HepG2 (cell line): Measurements from ENCODE around the gene FXYD6. TPM values are rescaled to one million over a fixed set of nuclear protein-coding genes. Genes with fewer than 3 reads are reported as not detected.

ENCODE experiments used
- ATAC-seq: fragments of 200-7000 bp; cut with Tn5 transposase; 3 replicates; pipeline ENCODE4 v1.9.1; 2020; ENCODE audit warnings: mild to moderate bottlenecking, moderate library complexity
- BruUV-seq: library from RNA; stranded (reverse); fragments of 400-500 nt; replicated peaks from 2 replicates; lab custom pipeline; 2021; lab: Mats Ljungman, UMichigan
- CTCF ChIA-PET: fragments of 300-600 bp; formaldehyde crosslinking; extraction: SDS; loops from one replicate; lab custom pipeline; 2021; ENCODE audit warnings: low total read pairs, inconsistent platforms, low intra/inter-chr PET ratio; lab: Yijun Ruan, JAX
- POLR2A ChIA-PET: fragments of 350-600 bp; sonication (Branson Sonifier 250); formaldehyde crosslinking; loops from one replicate; lab custom pipeline; 2020; ENCODE audit warnings: antibody characterized with exemption, inconsistent platforms; lab: Yijun Ruan, JAX
- DNase-seq: peaks from one replicate; pipeline ENCODE4 v3.0.0-alpha.2; 2015; ENCODE audit warnings: low spot score
- FAIRE-seq: peaks from 3 replicates; lab custom pipeline; 2011; peaks lifted over from hg19 to GRCh38; lab: Jason Lieb, UNC
- H2AFZ ChIP-seq: one replicate; pipeline ENCODE4 v1.6.1; 2011; ENCODE audit warnings: low read length, inconsistent platforms
- H3K27ac ChIP-seq: fragments of 300-600 bp; 3 replicates; pipeline ENCODE4 v1.8.0; 2011; ENCODE audit warnings: mixed run types, mild to moderate bottlenecking, mixed read lengths, low read length, inconsistent platforms; ENCODE audit not compliant: insufficient read depth; ENCODE audit errors: extremely low read length
- H3K27me3 ChIP-seq, 2 experiments: fragments of 200-600 bp in 1 of 2; 2 replicates in 1 of 2; 3 replicates in 1 of 2; pipeline versions ENCODE4 v1.6.0 to v1.8.0; 2011; ENCODE audit warnings: low read length in 2 of 2, mild to moderate bottlenecking in 2 of 2, moderate library complexity in 2 of 2, inconsistent platforms in 1 of 2; ENCODE audit not compliant: insufficient read depth in 2 of 2, control insufficient read depth in 1 of 2
- H3K36me3 ChIP-seq, 2 experiments: fragments of 200-600 bp in 1 of 2; replicated peaks in 1 of 2; 2 replicates in 1 of 2; 3 replicates in 1 of 2; pipeline versions ENCODE4 v1.5.1 to v1.8.0; 2011; ENCODE audit warnings: low read length in 2 of 2, inconsistent platforms in 1 of 2; ENCODE audit not compliant: insufficient read depth in 2 of 2, control insufficient read depth in 1 of 2
- H3K4me1 ChIP-seq: 2 replicates; pipeline ENCODE4 v1.5.1; 2012; ENCODE audit warnings: low read length, inconsistent platforms; ENCODE audit not compliant: insufficient read depth
- H3K4me2 ChIP-seq: 2 replicates; pipeline ENCODE4 v1.6.0; 2011; ENCODE audit warnings: low read depth, low read length, inconsistent platforms
- H3K4me3 ChIP-seq, 3 experiments: fragments of 200-600 bp in 1 of 3; sonication (generic), shearing (Covaris generic) in 1 of 3; replicated peaks in 1 of 3; 2 replicates each; pipeline ENCODE4 v1.5.1; 2011 to 2016; ENCODE audit warnings: low read length in 3 of 3, inconsistent platforms in 2 of 3, low read depth in 2 of 3, mild to moderate bottlenecking in 2 of 3, control low read depth in 1 of 3, mixed read lengths in 1 of 3; ENCODE audit not compliant: insufficient read depth in 1 of 3
- H3K79me2 ChIP-seq: one replicate; pipeline ENCODE4 v1.6.1; 2011; ENCODE audit warnings: low read length, inconsistent platforms; ENCODE audit not compliant: insufficient read depth
- H3K9ac ChIP-seq: 2 replicates; pipeline ENCODE4 v1.6.0; 2011; ENCODE audit warnings: mild to moderate bottlenecking, low read depth, low read length, inconsistent platforms; ENCODE audit not compliant: insufficient read depth
- H3K9me3 ChIP-seq: 2 replicates; pipeline ENCODE4 v1.5.1; 2012; ENCODE audit warnings: mild to moderate bottlenecking, low read length
- H4K20me1 ChIP-seq: 2 replicates; pipeline ENCODE4 v1.6.0; 2011; ENCODE audit warnings: inconsistent platforms, mild to moderate bottlenecking, low read length, moderate library complexity; ENCODE audit not compliant: insufficient read depth
- ZBTB20 ChIP-seq: sonication (generic); formaldehyde crosslinking; IDR thresholded peaks from 2 replicates; pipeline ENCODE4 v1.8.1; 2023; ENCODE audit warnings: missing genetic modification reagents, low read depth, mild to moderate bottlenecking, borderline replicate concordance
- ZBTB3 ChIP-seq: sonication (generic); formaldehyde crosslinking; IDR thresholded peaks from 2 replicates; pipeline ENCODE4 v1.4.0; 2020; ENCODE audit warnings: low read depth, mild to moderate bottlenecking, moderate library complexity, missing genetic modification reagents, borderline replicate concordance
- WGBS: methylation state at CpG from one replicate; pipeline ENCODE4 v1.1.6; 2017; ENCODE audit warnings: low lambda C conversion rate; 5-methylcytosine and 5-hydroxymethylcytosine counted together
- in situ Hi-C: cut with HindIII; loops from 2 replicates; pipeline ENCODE4 v1.10.0; 2017; ENCODE audit warnings: low pct_unique_long_range_greater_than_20kb; ENCODE audit not compliant: extremely low pct_ligation_motif_present
- intact Hi-C: fragments of 100-400 bp; cut with micrococcal nuclease; formaldehyde crosslinking; loops from one replicate; pipeline ENCODE4 v1.10.0; 2022; ENCODE audit not compliant: unreplicated experiment
- polyA plus RNA-seq, 8 experiments: library from polyadenylated mRNA; depleted of rRNA in 3 of 8; stranded (reverse) in 7 of 8; unstranded in 1 of 8; fragments of >200 nt; fragmentation: Illumina TruSeq in 4 of 8; extraction: Trizol in 4 of 8; gene quantifications; 2 replicates each; pipeline versions ENCODE4 v1.2.1 to v1.2.3, GENCODE V29; 2011 to 2016; ENCODE audit warnings: low read depth in 4 of 8, missing spikeins in 1 of 8, mixed read lengths in 1 of 8; ENCODE audit not compliant: insufficient read depth in 1 of 8
- total RNA-seq, 5 experiments: library from RNA; depleted of rRNA; stranded (reverse); fragments of >200 nt; fragmentation: Illumina TruSeq; extraction: Trizol; gene quantifications; 2 replicates each; pipeline ENCODE4 v1.2.3, GENCODE V29; 2016; ENCODE audit warnings: low read depth in 1 of 5
- TF ChIP-seq, protein P1 (sequence below): sonication (generic); formaldehyde crosslinking; conservative IDR thresholded peaks from 2 replicates; pipeline ENCODE4 v1.4.0; 2020; ENCODE audit warnings: mild to moderate bottlenecking, missing genetic modification reagents, moderate library complexity
- TF ChIP-seq, protein P2 (sequence below): sonication (generic); formaldehyde crosslinking; IDR thresholded peaks from 2 replicates; pipeline ENCODE4 v1.4.0; 2020; ENCODE audit warnings: mild to moderate bottlenecking, missing genetic modification reagents

FXYD6 gene
- total and polyA plus RNA-seq, 2 of the 13 experiments (the other 11 are each of a cell fraction or from before 2014, with no cell fraction given), result not detected

DNA sequence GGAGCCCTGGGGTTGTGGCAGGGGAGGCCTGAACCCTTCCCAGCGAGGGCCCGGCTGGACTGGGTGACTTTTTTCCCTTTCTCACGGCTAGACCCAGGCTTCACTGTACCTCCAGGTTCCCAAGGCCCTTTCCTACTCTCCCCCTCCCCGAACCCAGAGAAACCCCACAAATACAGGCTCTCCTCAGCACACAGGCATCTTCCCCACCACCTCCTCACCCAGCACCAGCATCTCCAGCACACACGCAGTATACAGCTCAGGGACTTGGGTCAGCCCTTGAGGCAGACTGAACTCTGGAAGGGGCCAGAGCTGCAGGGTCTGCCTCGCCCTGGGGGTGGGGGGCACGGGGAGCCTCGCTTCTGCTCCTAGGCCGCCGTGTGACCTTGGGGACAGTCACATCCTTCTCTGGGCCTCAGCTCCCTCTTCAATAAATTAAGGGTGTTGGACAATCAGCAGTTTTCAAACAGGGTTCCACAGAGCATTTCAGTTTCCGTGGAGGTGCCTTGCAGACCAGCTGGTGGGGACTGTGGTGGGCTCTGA, 48.2 kb upstream of the FXYD6 start (continued):
- TF ChIP-seq, protein P1, sequence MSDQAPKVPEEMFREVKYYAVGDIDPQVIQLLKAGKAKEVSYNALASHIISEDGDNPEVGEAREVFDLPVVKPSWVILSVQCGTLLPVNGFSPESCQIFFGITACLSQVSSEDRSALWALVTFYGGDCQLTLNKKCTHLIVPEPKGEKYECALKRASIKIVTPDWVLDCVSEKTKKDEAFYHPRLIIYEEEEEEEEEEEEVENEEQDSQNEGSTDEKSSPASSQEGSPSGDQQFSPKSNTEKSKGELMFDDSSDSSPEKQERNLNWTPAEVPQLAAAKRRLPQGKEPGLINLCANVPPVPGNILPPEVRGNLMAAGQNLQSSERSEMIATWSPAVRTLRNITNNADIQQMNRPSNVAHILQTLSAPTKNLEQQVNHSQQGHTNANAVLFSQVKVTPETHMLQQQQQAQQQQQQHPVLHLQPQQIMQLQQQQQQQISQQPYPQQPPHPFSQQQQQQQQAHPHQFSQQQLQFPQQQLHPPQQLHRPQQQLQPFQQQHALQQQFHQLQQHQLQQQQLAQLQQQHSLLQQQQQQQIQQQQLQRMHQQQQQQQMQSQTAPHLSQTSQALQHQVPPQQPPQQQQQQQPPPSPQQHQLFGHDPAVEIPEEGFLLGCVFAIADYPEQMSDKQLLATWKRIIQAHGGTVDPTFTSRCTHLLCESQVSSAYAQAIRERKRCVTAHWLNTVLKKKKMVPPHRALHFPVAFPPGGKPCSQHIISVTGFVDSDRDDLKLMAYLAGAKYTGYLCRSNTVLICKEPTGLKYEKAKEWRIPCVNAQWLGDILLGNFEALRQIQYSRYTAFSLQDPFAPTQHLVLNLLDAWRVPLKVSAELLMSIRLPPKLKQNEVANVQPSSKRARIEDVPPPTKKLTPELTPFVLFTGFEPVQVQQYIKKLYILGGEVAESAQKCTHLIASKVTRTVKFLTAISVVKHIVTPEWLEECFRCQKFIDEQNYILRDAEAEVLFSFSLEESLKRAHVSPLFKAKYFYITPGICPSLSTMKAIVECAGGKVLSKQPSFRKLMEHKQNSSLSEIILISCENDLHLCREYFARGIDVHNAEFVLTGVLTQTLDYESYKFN (CRISPR knock-in tag), result no peak

DNA sequence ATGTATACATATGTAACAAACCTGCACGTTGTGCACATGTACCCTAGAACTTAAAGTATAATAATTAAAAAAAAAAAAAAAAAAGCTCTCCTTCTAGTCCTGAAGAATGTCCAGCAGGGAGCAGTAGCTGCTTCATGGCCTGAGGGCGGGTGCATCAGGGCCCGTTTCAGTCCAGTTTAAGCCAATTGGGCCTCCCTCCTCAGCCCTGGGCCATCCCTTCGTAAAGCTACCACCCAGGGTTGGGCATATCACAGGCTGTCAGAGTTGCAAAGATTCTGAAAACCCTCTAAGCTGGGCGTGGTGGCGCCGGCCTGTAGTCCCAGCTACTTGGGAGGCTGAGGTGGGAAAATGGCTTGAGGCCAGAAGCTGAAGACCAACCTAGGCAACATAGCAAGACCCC, 47.3 kb upstream of the FXYD6 start:
- intact Hi-C loops (no loop called here), in situ Hi-C loops (no loop called here)
- ATAC-seq (peak; percentile 40; the same call in 2 of the 3 replicates), DNase-seq (no peak), FAIRE-seq (no peak)
- Histone ChIP-seq H2AFZ (no peak overlapping the region), H3K27ac (no peak overlapping the region), H3K9ac (no peak overlapping the region), H3K79me2 (no peaks in the 10 kb centered on the region), H3K4me3 (no peak overlapping the region), H3K9me3 (no peaks in the 10 kb centered on the region), H3K36me3 (no peaks in the 10 kb centered on the region), H3K4me1 (no peaks in the 10 kb centered on the region), H4K20me1 (no peaks in the 10 kb centered on the region), H3K27me3 (peaks cover 2 to 26% of the 10 kb centered on the region in 2 experiments; a peak in 4 of 5 replicates), H3K4me2 (no peak overlapping the region)
- ChIA-PET CTCF (no interaction called here), POLR2A (no interaction called here)
- no peak for TF ChIP-seq ZBTB20 (CRISPR knock-in tag)
- no peak for TF ChIP-seq ZBTB3
- TF ChIP-seq, protein P2, sequence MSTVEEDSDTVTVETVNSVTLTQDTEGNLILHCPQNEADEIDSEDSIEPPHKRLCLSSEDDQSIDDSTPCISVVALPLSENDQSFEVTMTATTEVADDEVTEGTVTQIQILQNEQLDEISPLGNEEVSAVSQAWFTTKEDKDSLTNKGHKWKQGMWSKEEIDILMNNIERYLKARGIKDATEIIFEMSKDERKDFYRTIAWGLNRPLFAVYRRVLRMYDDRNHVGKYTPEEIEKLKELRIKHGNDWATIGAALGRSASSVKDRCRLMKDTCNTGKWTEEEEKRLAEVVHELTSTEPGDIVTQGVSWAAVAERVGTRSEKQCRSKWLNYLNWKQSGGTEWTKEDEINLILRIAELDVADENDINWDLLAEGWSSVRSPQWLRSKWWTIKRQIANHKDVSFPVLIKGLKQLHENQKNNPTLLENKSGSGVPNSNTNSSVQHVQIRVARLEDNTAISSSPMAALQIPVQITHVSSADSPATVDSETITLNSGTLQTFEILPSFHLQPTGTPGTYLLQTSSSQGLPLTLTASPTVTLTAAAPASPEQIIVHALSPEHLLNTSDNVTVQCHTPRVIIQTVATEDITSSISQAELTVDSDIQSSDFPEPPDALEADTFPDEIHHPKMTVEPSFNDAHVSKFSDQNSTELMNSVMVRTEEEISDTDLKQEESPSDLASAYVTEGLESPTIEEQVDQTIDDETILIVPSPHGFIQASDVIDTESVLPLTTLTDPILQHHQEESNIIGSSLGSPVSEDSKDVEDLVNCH (CRISPR knock-in tag), result no peak
- no TSS peak for BruUV-seq
- 44% methylated on average over 5 of the region's 7 CpGs for WGBS
